Left renal pelvis (tissue), 4 donors: ENCODE measurements around the gene CMBL. TPM values are rescaled to one million over a fixed set of nuclear protein-coding genes. Genes with fewer than 3 reads are reported as not detected.

ENCODE experiments used
- DNase-seq, 4 donors: peaks; one replicate each; pipeline ENCODE4 v3.0.0-alpha.2; 2013; ENCODE audit warnings: low read depth in 4 of 4, low spot score in 3 of 4
- polyA plus RNA-seq, 4 donors: library from polyadenylated mRNA; unstranded; fragments of 120-200 nt; gene quantifications; one replicate each; pipeline ENCODE4 v1.2.1, GENCODE V29; 2013; ENCODE audit not compliant: insufficient read length in 4 of 4

CMBL gene
- polyA plus RNA-seq, 4 donors, result 32.1 to 47.4 (median 41.2) TPM

DNA sequence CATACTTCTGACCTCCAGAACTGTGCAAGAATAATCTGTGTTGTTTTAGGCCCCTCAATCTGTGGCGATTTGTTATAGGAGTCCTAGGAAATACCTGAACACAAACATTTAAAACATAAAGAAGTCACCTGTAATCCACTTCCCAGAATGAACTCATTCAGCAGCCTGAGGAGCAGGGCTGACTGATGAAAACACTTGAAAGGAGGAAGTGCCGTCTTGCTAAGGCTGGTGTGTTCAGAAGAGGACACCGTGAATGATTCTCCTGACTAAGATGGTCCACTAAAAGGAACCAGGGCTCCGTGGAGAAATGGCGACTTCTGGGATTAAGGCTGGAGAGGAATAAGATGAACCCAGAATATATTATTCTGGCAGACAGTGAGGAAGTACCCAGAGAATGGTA is 27.1 kb upstream of the CMBL start:
- DNase-seq, result no peak

DNA sequence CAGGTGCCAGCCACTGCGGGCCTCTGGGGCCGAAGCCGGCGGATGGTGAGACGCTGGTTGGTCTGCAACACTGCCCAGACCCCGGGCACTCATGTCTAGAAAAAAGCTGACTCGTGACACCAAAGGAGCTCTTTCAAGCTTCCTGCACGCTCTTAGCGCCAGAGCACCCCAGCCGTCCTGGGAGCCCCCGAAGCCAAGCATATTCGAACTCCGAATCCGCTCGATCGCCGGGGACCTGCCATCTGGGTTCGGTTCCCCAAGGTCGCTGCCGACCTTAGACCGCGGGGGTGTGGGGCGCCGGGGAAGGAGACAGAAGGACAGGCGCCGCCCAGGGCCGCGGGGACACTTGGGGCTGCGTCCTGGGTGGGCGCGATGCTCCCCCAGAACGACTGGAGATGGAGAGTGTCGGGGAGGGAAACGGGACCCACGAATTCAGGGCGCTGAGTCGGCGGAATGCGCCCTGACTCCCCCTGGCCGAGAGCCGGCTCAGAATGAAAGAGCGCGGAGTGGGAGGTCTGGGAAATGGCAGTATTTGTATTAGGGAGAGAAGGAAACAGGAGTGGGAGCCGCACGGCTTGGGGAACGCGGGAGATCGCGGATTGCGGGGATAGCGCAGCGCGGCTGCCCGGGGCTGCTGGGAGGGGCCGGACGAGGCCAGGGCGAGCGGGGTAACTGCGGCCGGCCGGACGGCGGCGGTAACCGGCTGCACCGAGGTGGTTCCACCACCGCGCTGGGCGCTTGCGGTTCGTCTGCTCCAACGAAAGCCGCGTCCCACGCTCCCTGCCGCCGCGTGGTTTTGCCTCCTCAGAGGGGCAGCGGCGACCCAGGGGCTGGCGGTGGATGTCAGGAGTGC is 25.7 kb upstream of the CMBL start:
- DNase-seq, result no peak

GRCh38 chr5:10332301-10332700 is 24.6 kb upstream of the CMBL start:
- no peak for DNase-seq

- peak in 1 of 4 donors; percentile 80 for DNase-seq
These were observed 23.7 kb upstream of the CMBL start for GRCh38 chr5:10331341-10331796.

- no peak for DNase-seq
These were observed 23.0 kb upstream of the CMBL start for GRCh38 chr5:10330511-10331230.

- DNase-seq, result no peak
These were observed 22.2 kb upstream of the CMBL start for GRCh38 chr5:10329820-10330481.

DNA sequence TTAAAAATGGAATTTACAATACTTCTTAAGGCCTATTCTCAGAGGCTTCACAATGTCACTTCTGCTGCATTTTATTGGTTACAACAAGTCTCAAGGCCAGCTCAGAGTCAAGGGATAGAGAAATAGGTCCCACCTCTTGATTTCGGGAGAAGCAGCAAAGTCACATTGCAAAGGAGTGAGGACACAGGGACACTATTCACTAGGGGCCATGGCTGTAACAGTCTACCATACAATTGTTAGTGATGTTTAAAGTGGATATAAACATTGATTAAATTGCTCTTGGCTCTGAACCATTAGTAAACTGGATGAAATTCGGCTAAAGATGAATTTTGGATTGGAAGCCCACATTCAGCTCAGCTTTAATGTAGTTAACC is 21.7 kb upstream of the CMBL start:
- DNase-seq, result no peak

GRCh38 chr5:10328323-10328722 is 20.6 kb upstream of the CMBL start:
- DNase-seq, result no peak

GRCh38 chr5:10324518-10325370 is 17.0 kb upstream of the CMBL start:
- DNase-seq, result no peak

DNA sequence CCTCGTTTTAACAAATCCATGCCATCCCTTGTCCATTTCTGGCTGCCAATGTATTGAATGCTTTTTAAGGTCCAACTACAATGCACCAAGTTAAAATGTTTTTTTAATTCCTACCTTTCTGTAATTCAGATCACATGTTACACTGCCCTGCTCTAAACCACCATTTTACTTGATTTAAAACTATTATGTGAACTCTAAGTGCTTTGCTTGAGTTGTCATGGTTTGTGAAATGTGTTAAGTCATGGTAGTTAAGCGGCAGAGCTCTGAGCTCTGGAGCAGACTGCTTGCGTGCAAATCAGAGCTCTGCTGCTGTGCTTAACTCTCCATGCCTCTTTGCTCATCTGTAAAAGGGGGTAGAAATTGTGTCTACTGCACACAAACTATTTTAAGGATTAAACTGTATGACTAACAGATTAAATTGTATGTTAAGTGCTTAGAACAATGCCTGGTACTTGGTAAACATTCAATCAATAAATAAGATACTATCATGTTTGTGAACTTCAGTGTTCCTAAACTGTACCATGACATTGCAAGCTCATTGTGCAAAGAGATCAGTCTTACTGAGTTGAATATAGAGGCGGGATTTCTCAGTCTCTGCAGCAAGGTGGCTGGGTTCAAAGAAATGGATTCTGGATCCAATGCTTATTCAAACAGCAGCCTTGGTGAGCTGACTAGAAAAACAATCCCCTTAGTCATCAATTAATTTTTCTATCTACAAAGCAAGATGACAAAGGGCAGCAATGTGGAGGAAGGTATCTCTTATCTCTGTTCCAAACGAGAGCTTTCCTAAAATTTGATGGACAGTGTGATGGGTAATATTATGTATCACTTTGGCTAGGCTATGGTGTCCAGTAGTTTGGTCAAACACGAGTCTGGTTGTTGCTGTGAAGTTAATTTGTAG is 16.1 kb upstream of the CMBL start:
- DNase-seq, result no peak

- no peak for DNase-seq
These were observed 14.2 kb upstream of the CMBL start for GRCh38 chr5:10321882-10322281.

DNA sequence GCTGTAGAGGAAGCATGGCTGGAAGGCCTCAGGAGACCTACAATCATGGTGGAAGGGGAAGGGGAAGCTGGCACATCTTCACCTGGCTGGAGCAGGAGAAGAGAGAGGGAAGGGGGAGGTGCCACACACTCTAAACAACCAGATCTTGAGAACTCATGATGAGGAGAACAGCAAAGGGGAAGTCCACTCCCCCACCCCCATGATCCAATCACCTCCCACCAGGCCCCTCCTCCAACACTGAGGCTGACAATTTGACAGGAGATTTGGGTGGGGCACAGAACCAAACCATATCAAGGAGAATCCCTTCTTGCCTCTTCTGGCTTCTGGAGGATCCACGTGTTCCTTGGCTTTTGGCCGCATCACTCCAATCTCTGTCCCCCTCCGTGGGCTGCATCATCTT is 13.1 kb upstream of the CMBL start:
- DNase-seq, result no peak

GRCh38 chr5:10319202-10319851 is 11.6 kb upstream of the CMBL start:
- DNase-seq, result no peak

- DNase-seq, result no peak
These were observed 10.4 kb upstream of the CMBL start for GRCh38 chr5:10317825-10318682.

GRCh38 chr5:10315824-10316509 is 8.3 kb upstream of the CMBL start:
- no peak for DNase-seq

DNA sequence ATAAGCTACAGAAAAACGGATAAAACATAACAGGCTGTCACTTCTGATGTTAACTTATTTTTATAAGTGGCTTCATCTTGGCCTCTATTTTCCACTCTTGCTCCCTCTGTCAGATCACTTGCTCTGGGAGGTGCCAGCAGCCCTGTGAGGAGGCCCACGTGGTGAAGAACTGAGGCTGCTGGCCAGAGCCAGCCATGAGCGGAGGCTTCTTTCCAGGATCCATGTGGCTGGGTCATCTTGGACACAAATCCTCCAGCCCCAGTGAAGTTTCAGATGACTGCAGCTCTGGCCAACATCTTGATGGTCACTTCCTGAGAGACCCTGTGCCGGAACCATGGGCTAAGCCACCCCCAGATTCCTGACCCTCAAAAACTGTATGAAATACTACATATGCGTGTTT is 7.5 kb upstream of the CMBL start:
- no peak for DNase-seq

GRCh38 chr5:10311595-10312425 is 4.1 kb upstream of the CMBL start:
- no peak for DNase-seq
